IMR-90 (cell line): Measurements from ENCODE around the gene FRY.
"Not testable (repeated sequence)": the region's sequence is repeated elsewhere in the genome, so short reads cannot be mapped to it uniquely, and the experiment has no call there.

ENCODE experiments used
- CTCF ChIP-seq: conservative IDR thresholded peaks from 2 replicates; pipeline ENCODE4 v1.5.1; 2012; ENCODE audit warnings: mild to moderate bottlenecking, low read depth, low read length, improper control_type of control experiment
- POLR2A ChIP-seq: IDR thresholded peaks from 2 replicates; pipeline ENCODE4 v1.6.1; 2012; ENCODE audit warnings: mild to moderate bottlenecking, low read depth, low read length
- RFX5 ChIP-seq: IDR thresholded peaks from 2 replicates; pipeline ENCODE4 v1.8.0; 2012; ENCODE audit warnings: low read depth, mild to moderate bottlenecking, low read length, moderate library complexity

- TF ChIP-seq CTCF, POLR2A, RFX5: not testable (repeated sequence)
These were observed 47.2 kb upstream of the FRY start for GRCh38 chr13:31984388-31984787.
